ENCODE results near the gene CACNB4.
"Not testable (repeated sequence)": the region's sequence is repeated elsewhere in the genome, so short reads cannot be mapped to it uniquely, and the experiment has no call there.

Gene CACNB4

GRCh38 chr2:151952691-151953456 lies 146.0 kb downstream of the CACNB4 start:
- Histone ChIP-seq H3K36me3 (ENCODE audit: insufficient read depth, insufficient read length, low read length) (no peaks in the 10 kb centered on the region), H3K9ac (ENCODE audit: insufficient read length, low read depth) (no peak overlapping the region)
- TF ChIP-seq SUZ12 (IDR thresholded peaks at IDR 0.05; ENCODE audit: extremely low read depth, insufficient read depth, insufficient read length), result no peak

GRCh38 chr2:151947813-151948165 lies 151.1 kb downstream of the CACNB4 start:
- Histone ChIP-seq H3K9me3 (ENCODE audit: insufficient read depth, low read length) (peaks cover 8% of the 10 kb centered on the region), H3K4me3 (ENCODE audit: insufficient read length, low read depth) (no peak overlapping the region), H3K4me1 (ENCODE audit: insufficient read depth, insufficient read length) (peaks cover 9% of the 10 kb centered on the region), H3K9ac (ENCODE audit: insufficient read length, low read depth) (no peak overlapping the region), H3K36me3 (ENCODE audit: insufficient read depth, insufficient read length, low read length) (no peaks in the 10 kb centered on the region), H3K27me3 (ENCODE audit: insufficient read depth, insufficient read length) (no peaks in the 10 kb centered on the region)
- no peak for DNase-seq (ENCODE audit: low read depth, low spot score)
- TF ChIP-seq SUZ12 (IDR thresholded peaks at IDR 0.05; ENCODE audit: extremely low read depth, insufficient read depth, insufficient read length) (no peak), ZNF274 (IDR thresholded peaks at IDR 0.05; ENCODE audit: low read depth, low read length) (no peak), YY1 (IDR thresholded peaks at IDR 0.05; ENCODE audit: insufficient read depth, insufficient read length) (no peak)

More at GRCh38 chr2:151952691-151953456, 146.0 kb downstream of the CACNB4 start:
- Histone ChIP-seq H3K27me3 (ENCODE audit: insufficient read depth, insufficient read length) (no peaks in the 10 kb centered on the region), H3K9me3 (ENCODE audit: insufficient read depth, low read length) (no peaks in the 10 kb centered on the region), H3K4me3 (ENCODE audit: insufficient read length, low read depth) (no peak overlapping the region), H3K4me1 (ENCODE audit: insufficient read depth, insufficient read length) (peaks cover under 1% of the 10 kb centered on the region)
- DNase-seq (ENCODE audit: low read depth, low spot score), result no peak

- no peak overlapping the region for H3K4me3 ChIP-seq (ENCODE audit: insufficient read length, low read depth)
- H3K9me3 ChIP-seq (ENCODE audit: insufficient read depth, low read length), result peaks cover 11% of the 10 kb centered on the region
- no peaks in the 10 kb centered on the region for H3K27me3 ChIP-seq (ENCODE audit: insufficient read depth, insufficient read length)
- H3K4me1 ChIP-seq (ENCODE audit: insufficient read depth, insufficient read length), result peaks cover 9% of the 10 kb centered on the region
- no peaks in the 10 kb centered on the region for H3K36me3 ChIP-seq (ENCODE audit: insufficient read depth, insufficient read length, low read length)
- H3K9ac ChIP-seq (ENCODE audit: insufficient read length, low read depth), result no peak overlapping the region
- no peak for TF ChIP-seq ZNF274 (IDR thresholded peaks at IDR 0.05; ENCODE audit: low read depth, low read length)
- TF ChIP-seq SUZ12 (IDR thresholded peaks at IDR 0.05; ENCODE audit: extremely low read depth, insufficient read depth, insufficient read length), result no peak
- TF ChIP-seq YY1 (IDR thresholded peaks at IDR 0.05; ENCODE audit: insufficient read depth, insufficient read length), result no peak
- DNase-seq (ENCODE audit: low read depth, low spot score), result peak; percentile 49
Measured at GRCh38 chr2:151946899-151947812, 151.7 kb downstream of the CACNB4 start.

GRCh38 chr2:151946250-151946884 lies 152.5 kb downstream of the CACNB4 start:
- no peak for DNase-seq (ENCODE audit: low read depth, low spot score)
- H3K4me3 ChIP-seq (ENCODE audit: insufficient read length, low read depth), result no peak overlapping the region
- H3K9ac ChIP-seq (ENCODE audit: insufficient read length, low read depth), result no peak overlapping the region
- no peaks in the 10 kb centered on the region for H3K27me3 ChIP-seq (ENCODE audit: insufficient read depth, insufficient read length)
- no peaks in the 10 kb centered on the region for H3K36me3 ChIP-seq (ENCODE audit: insufficient read depth, insufficient read length, low read length)
- TF ChIP-seq YY1 (IDR thresholded peaks at IDR 0.05; ENCODE audit: insufficient read depth, insufficient read length) (no peak), SUZ12 (IDR thresholded peaks at IDR 0.05; ENCODE audit: extremely low read depth, insufficient read depth, insufficient read length) (no peak), ZNF274 (IDR thresholded peaks at IDR 0.05; ENCODE audit: low read depth, low read length) (no peak)
- peaks cover 9% of the 10 kb centered on the region for H3K4me1 ChIP-seq (ENCODE audit: insufficient read depth, insufficient read length)
- H3K9me3 ChIP-seq (ENCODE audit: insufficient read depth, low read length), result peaks cover 17% of the 10 kb centered on the region

- no peak overlapping the region for H3K4me3 ChIP-seq (ENCODE audit: insufficient read length, low read depth)
- H3K27me3 ChIP-seq (ENCODE audit: insufficient read depth, insufficient read length), result no peaks in the 10 kb centered on the region
- no peaks in the 10 kb centered on the region for H3K36me3 ChIP-seq (ENCODE audit: insufficient read depth, insufficient read length, low read length)
- H3K4me1 ChIP-seq (ENCODE audit: insufficient read depth, insufficient read length), result peaks cover 9% of the 10 kb centered on the region
- H3K9me3 ChIP-seq (ENCODE audit: insufficient read depth, low read length), result peaks cover 17% of the 10 kb centered on the region
- DNase-seq (ENCODE audit: low read depth, low spot score), result no peak
- no peak for TF ChIP-seq YY1 (IDR thresholded peaks at IDR 0.05; ENCODE audit: insufficient read depth, insufficient read length)
- TF ChIP-seq SUZ12 (IDR thresholded peaks at IDR 0.05; ENCODE audit: extremely low read depth, insufficient read depth, insufficient read length), result no peak
- no peak for TF ChIP-seq ZNF274 (IDR thresholded peaks at IDR 0.05; ENCODE audit: low read depth, low read length)
- no peak overlapping the region for H3K9ac ChIP-seq (ENCODE audit: insufficient read length, low read depth)
Measured at GRCh38 chr2:151945602-151946001, 153.2 kb downstream of the CACNB4 start.

GRCh38 chr2:151945186-151945585 lies 153.7 kb downstream of the CACNB4 start:
- Histone ChIP-seq H3K4me3 (ENCODE audit: insufficient read length, low read depth) (no peak overlapping the region), H3K36me3 (ENCODE audit: insufficient read depth, insufficient read length, low read length) (no peaks in the 10 kb centered on the region), H3K4me1 (ENCODE audit: insufficient read depth, insufficient read length) (peaks cover 9% of the 10 kb centered on the region), H3K9me3 (ENCODE audit: insufficient read depth, low read length) (peaks cover 17% of the 10 kb centered on the region), H3K9ac (ENCODE audit: insufficient read length, low read depth) (no peak overlapping the region), H3K27me3 (ENCODE audit: insufficient read depth, insufficient read length) (no peaks in the 10 kb centered on the region)
- DNase-seq (ENCODE audit: low read depth, low spot score), result no peak
- no peak for TF ChIP-seq ZNF274 (IDR thresholded peaks at IDR 0.05; ENCODE audit: low read depth, low read length)
- TF ChIP-seq YY1 (IDR thresholded peaks at IDR 0.05; ENCODE audit: insufficient read depth, insufficient read length), result no peak
- no peak for TF ChIP-seq SUZ12 (IDR thresholded peaks at IDR 0.05; ENCODE audit: extremely low read depth, insufficient read depth, insufficient read length)

GRCh38 chr2:151943461-151943860 lies 155.4 kb downstream of the CACNB4 start:
- DNase-seq (ENCODE audit: low read depth, low spot score), result no peak
- no peak overlapping the region for H3K4me3 ChIP-seq (ENCODE audit: insufficient read length, low read depth)
- H3K9ac ChIP-seq (ENCODE audit: insufficient read length, low read depth), result no peak overlapping the region
- no peaks in the 10 kb centered on the region for H3K36me3 ChIP-seq (ENCODE audit: insufficient read depth, insufficient read length, low read length)
- TF ChIP-seq YY1 (IDR thresholded peaks at IDR 0.05; ENCODE audit: insufficient read depth, insufficient read length) (no peak), SUZ12 (IDR thresholded peaks at IDR 0.05; ENCODE audit: extremely low read depth, insufficient read depth, insufficient read length) (no peak), ZNF274 (IDR thresholded peaks at IDR 0.05; ENCODE audit: low read depth, low read length) (no peak)
- peaks cover 9% of the 10 kb centered on the region for H3K4me1 ChIP-seq (ENCODE audit: insufficient read depth, insufficient read length)
- no peaks in the 10 kb centered on the region for H3K27me3 ChIP-seq (ENCODE audit: insufficient read depth, insufficient read length)
- H3K9me3 ChIP-seq (ENCODE audit: insufficient read depth, low read length), result peaks cover 17% of the 10 kb centered on the region

GRCh38 chr2:151942540-151943205 lies 156.2 kb downstream of the CACNB4 start:
- peaks cover 17% of the 10 kb centered on the region for H3K9me3 ChIP-seq (ENCODE audit: insufficient read depth, low read length)
- not testable (repeated sequence) for DNase-seq (ENCODE audit: low read depth, low spot score); H3K4me1 ChIP-seq (ENCODE audit: insufficient read depth, insufficient read length); H3K4me3 ChIP-seq (ENCODE audit: insufficient read length, low read depth); H3K27me3 ChIP-seq (ENCODE audit: insufficient read depth, insufficient read length); H3K9ac ChIP-seq (ENCODE audit: insufficient read length, low read depth); H3K36me3 ChIP-seq (ENCODE audit: insufficient read depth, insufficient read length, low read length)
